Astrocyte of the spinal cord (primary cell): ENCODE results near the gene CGNL1.

ENCODE experiments used
- DNase-seq: peaks from one replicate; pipeline ENCODE4 v3.0.0; 2011; ENCODE audit warnings: low read depth, low spot score
- H3K4me3 ChIP-seq: 2 replicates; pipeline ENCODE4 v1.5.1; 2011; ENCODE audit warnings: low read depth, mild to moderate bottlenecking, low read length, moderate library complexity
- CTCF ChIP-seq: IDR thresholded peaks from 2 replicates; pipeline ENCODE4 v1.5.1; 2012; ENCODE audit warnings: low read depth, mild to moderate bottlenecking, low read length, inconsistent platforms
- in situ Hi-C: cut with HindIII; loops from 2 replicates; pipeline ENCODE4 v1.10.0; 2017; ENCODE audit warnings: low sequenced_read_pairs

CGNL1 gene

DNA sequence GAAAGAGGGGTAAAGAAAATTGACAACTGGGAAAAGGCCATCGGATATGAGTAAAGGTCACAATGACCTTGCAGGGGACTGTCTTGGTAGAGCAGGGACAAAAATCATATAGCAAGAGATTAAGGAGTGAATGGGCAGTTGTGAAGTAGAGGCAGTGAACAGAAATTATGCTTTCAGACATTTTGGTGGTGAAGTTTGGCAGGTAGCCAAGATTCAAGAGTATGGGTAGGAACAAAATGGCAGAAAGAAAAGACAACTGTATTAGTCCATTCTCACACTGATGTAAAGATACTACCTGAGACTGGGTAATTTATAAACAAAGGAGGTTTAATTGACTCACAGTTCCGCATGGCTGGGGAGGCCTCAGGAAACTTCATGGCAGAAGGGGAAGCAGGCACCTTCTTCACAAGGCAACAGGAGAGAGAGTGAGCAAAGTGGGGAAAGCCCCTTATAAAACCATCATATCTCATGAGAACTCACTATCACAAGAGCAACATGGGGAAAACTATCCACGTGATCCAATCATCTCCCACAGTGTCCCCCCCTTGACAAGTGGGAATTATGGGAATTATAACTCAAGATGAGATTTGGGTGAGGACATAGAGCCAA, 84.0 kb downstream of the CGNL1 start:
- H3K4me3 ChIP-seq: no peak overlapping the region
- DNase-seq: no peak
- no peak for TF ChIP-seq CTCF
- in situ Hi-C loops: no loop called here

- in situ Hi-C loops: no loop called here
Measured at GRCh38 chr15:57461541-57461940, 85.2 kb downstream of the CGNL1 start.

DNA sequence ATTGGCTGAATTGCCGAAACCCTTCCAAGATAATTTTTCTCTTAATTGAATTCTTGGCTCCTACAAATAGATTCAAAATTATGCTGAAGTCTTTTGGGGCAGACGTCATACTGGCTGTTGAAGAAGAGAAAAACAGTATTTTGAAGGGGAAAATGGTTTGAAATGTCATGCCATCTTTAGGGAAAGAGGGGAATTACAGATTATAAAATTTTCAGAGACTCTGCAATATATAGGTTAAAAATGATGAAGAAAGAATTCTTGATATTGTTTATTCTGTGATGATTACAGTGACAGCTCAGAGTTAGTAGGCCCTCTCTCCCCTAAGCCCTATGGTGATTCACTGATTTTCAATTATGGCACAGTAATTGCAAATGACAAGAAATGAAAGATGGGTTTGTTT, 86.1 kb downstream of the CGNL1 start:
- no peak for DNase-seq
- H3K4me3 ChIP-seq: no peak overlapping the region
- peak; percentile 39 for TF ChIP-seq CTCF
- in situ Hi-C loops: no loop called here

More at GRCh38 chr15:57461541-57461940, 85.2 kb downstream of the CGNL1 start:
- no peak overlapping the region for H3K4me3 ChIP-seq
- TF ChIP-seq CTCF: no peak
- no peak for DNase-seq

- DNase-seq: no peak
- no peak for TF ChIP-seq CTCF
- no peak overlapping the region for H3K4me3 ChIP-seq
- in situ Hi-C loops: no loop called here
Measured at GRCh38 chr15:57463360-57463759, 87.1 kb downstream of the CGNL1 start.

DNA sequence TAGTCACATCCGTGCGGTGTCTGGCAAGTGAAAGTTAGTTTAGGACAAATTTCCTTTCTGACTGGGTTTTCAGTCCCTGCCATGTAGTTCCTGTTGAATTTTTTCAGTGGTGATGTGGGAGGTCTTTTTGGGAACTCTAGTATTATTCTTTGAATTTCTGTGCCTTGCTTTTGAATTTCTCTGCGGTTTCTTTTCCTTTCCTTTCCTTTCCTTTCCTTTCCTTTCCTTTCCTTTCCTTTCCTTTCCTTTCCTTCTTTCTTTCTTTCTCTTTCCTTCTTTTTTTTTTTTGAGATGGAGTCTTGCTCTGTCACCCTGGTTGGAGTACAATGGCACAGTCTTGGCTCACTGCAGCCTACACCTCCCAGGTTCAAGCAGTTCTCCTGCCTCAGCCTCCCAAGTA, 88.2 kb downstream of the CGNL1 start:
- H3K4me3 ChIP-seq: no peak overlapping the region
- no peak for TF ChIP-seq CTCF

DNA sequence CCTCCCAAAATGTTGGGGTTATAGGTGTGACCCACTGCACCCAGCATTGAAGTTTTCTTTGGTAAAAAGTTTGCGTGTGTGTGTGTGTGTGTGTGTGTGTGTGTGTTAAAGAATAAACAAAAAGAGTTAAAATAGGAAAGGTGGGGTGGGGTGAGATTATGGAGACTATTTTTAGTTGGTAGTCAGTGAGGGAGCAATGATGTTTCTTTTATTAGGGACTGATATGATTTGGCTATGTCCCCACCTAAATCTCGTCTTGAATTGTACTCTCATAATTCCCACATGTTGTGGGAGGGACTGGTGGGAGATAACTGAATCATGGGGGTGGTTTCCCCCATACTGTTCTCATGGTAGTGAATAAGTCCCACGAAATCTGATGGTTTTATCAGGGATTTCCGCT, 92.2 kb downstream of the CGNL1 start:
- DNase-seq: no peak

More for the DNA sequence above, 88.2 kb downstream of the CGNL1 start:
- in situ Hi-C loops: no loop called here
- DNase-seq: no peak

More for the DNA sequence above, 92.2 kb downstream of the CGNL1 start:
- no peak for TF ChIP-seq CTCF
- H3K4me3 ChIP-seq: no peak overlapping the region
- in situ Hi-C loops: no loop called here
